Measurements from ENCODE around the gene CCDC146.
"Not testable (repeated sequence)": the region's sequence is repeated elsewhere in the genome, so short reads cannot be mapped to it uniquely, and the experiment has no call there.

The CCDC146 gene

GRCh38 chr7:77121860-77122681, at the start of gene CCDC146:
Gene CCDC146, plus strand, starts transcription at chr7:77122615. Its CDS starts 45,054 bp downstream, at chr7:77167669.
- peak; percentile 52 to 100 (median 98) for DNase-seq

- DNase-seq: not testable (repeated sequence)
These were observed 47.5 kb upstream of the CCDC146 start for GRCh38 chr7:77074786-77075396.

- not testable (repeated sequence) for DNase-seq
These were observed 45.4 kb upstream of the CCDC146 start for GRCh38 chr7:77077060-77077459.

- not testable (repeated sequence) for DNase-seq
These were observed 43.3 kb upstream of the CCDC146 start for GRCh38 chr7:77079112-77079511.

- not testable (repeated sequence) for DNase-seq
These were observed 42.8 kb upstream of the CCDC146 start for GRCh38 chr7:77079624-77080023.

- DNase-seq: not testable (repeated sequence)
These were observed 42.2 kb upstream of the CCDC146 start for GRCh38 chr7:77080236-77080635.

- not testable (repeated sequence) for DNase-seq
These were observed 40.2 kb upstream of the CCDC146 start for GRCh38 chr7:77082192-77082591.

GRCh38 chr7:77092301-77092700, 30.1 kb upstream of the CCDC146 start:
- not testable (repeated sequence) for DNase-seq

GRCh38 chr7:77100501-77100900, 21.9 kb upstream of the CCDC146 start:
- not testable (repeated sequence) for DNase-seq

- not testable (repeated sequence) for DNase-seq
These were observed 21.2 kb upstream of the CCDC146 start for GRCh38 chr7:77101187-77101586.

GRCh38 chr7:77102671-77103070, 19.7 kb upstream of the CCDC146 start:
- not testable (repeated sequence) for DNase-seq

GRCh38 chr7:77105904-77106303, 16.5 kb upstream of the CCDC146 start:
- not testable (repeated sequence) for DNase-seq

GRCh38 chr7:77107659-77108058, 14.8 kb upstream of the CCDC146 start:
- DNase-seq: not testable (repeated sequence)

GRCh38 chr7:77108362-77108761, 14.1 kb upstream of the CCDC146 start:
- not testable (repeated sequence) for DNase-seq

- not testable (repeated sequence) for DNase-seq
These were observed 9.6 kb upstream of the CCDC146 start for GRCh38 chr7:77112719-77113306.

GRCh38 chr7:77125486-77125885, 3.1 kb downstream of the CCDC146 start:
- not testable (repeated sequence) for DNase-seq

- DNase-seq: peak in 6 of 56 donors; percentile 2 to 35 (median 20)
These were observed 4.6 kb downstream of the CCDC146 start for GRCh38 chr7:77127009-77127408.

GRCh38 chr7:77128582-77129410, 6.4 kb downstream of the CCDC146 start:
- DNase-seq: peak in 4 of 56 donors; percentile 7 to 36 (median 16)

GRCh38 chr7:77131781-77132180, 9.4 kb downstream of the CCDC146 start:
- DNase-seq: not testable (repeated sequence)

GRCh38 chr7:77138668-77139067, 16.3 kb downstream of the CCDC146 start:
- DNase-seq: not testable (repeated sequence)

- DNase-seq: not testable (repeated sequence)
These were observed 17.9 kb downstream of the CCDC146 start for GRCh38 chr7:77140291-77140690.
